Spleen (tissue), 11 donors: Measurements from ENCODE around the gene SRP68. TPM values are rescaled to one million over a fixed set of nuclear protein-coding genes. Genes with fewer than 3 reads are reported as not detected.

ENCODE experiments used
- DNase-seq: peaks from one replicate; pipeline ENCODE4 v3.0.0-alpha.2; 2020
- H3K27ac ChIP-seq, 8 donors: fragments of 200-600 bp; sonication (generic) in 7 of 8; 1 replicate in 4 of 8; 2 replicates in 4 of 8; pipeline versions ENCODE4 v1.5.0 to v1.8.0; 2016 to 2021; ENCODE audit warnings: inconsistent platforms in 4 of 8, mild to moderate bottlenecking in 4 of 8, moderate library complexity in 1 of 8
- H3K27me3 ChIP-seq, 7 donors: fragments of 200-600 bp; sonication (generic) in 6 of 7; replicated peaks in 1 of 7; 1 replicate in 4 of 7; 2 replicates in 3 of 7; pipeline versions ENCODE4 v1.5.0 to v1.8.0; 2016 to 2021; ENCODE audit warnings: inconsistent platforms in 3 of 7, mild to moderate bottlenecking in 1 of 7
- H3K36me3 ChIP-seq, 6 donors: fragments of 200-600 bp; sonication (generic) in 5 of 6; 1 replicate in 4 of 6; 2 replicates in 2 of 6; pipeline versions ENCODE4 v1.5.0 to v1.8.0; 2016 to 2021; ENCODE audit warnings: inconsistent platforms in 2 of 6
- H3K4me1 ChIP-seq, 6 donors: fragments of 200-600 bp; sonication (generic) in 5 of 6; 1 replicate in 3 of 6; 2 replicates in 3 of 6; pipeline versions ENCODE4 v1.5.0 to v1.8.0; 2016 to 2021; ENCODE audit warnings: inconsistent platforms in 3 of 6
- H3K4me3 ChIP-seq, 8 donors: fragments of 200-600 bp; sonication (generic) in 7 of 8; 1 replicate in 4 of 8; 2 replicates in 4 of 8; pipeline versions ENCODE4 v1.5.0 to v1.8.0; 2016 to 2021; ENCODE audit warnings: inconsistent platforms in 4 of 8, mild to moderate bottlenecking in 4 of 8, moderate library complexity in 2 of 8
- H3K9me3 ChIP-seq, 8 donors: fragments of 200-600 bp; sonication (generic) in 7 of 8; 1 replicate in 4 of 8; 2 replicates in 4 of 8; pipeline versions ENCODE4 v1.5.0 to v1.8.0; 2016 to 2021; ENCODE audit warnings: inconsistent platforms in 4 of 8
- CTCF ChIP-seq, 11 experiments: fragments of 200-600 bp in 7 of 11; fragments of 450-650 bp in 4 of 11; sonication (generic) in 4 of 11; IDR thresholded peaks in 8 of 11; conservative IDR thresholded peaks in 3 of 11; 1 replicate in 7 of 11; 2 replicates in 4 of 11; pipeline versions ENCODE4 v1.4.0 to v1.8.0; 2016 to 2021; ENCODE audit warnings: antibody characterized with exemption in 11 of 11, inconsistent platforms in 4 of 11, mild to moderate bottlenecking in 1 of 11
- POLR2A ChIP-seq, 3 donors: fragments of 450-650 bp; IDR thresholded peaks; one replicate each; pipeline ENCODE4 v1.5.1; 2017; ENCODE audit warnings: antibody characterized with exemption in 3 of 3, mild to moderate bottlenecking in 1 of 3
- POLR2AphosphoS5 ChIP-seq, 3 donors: sonication (generic); formaldehyde crosslinking; IDR thresholded peaks; one replicate each; pipeline ENCODE4 v1.5.1; 2017; ENCODE audit warnings: antibody characterized with exemption in 3 of 3
- WGBS, 5 donors: extraction: QIAGEN DNeasy Blood & Tissue Kit in 3 of 5; methylation state at CpG; one replicate each; pipeline versions ENCODE4 v1.1.5 to v1.1.7; 2013 to 2018; 5-methylcytosine and 5-hydroxymethylcytosine counted together
- intact Hi-C: fragments of 100-400 bp; cut with DNase I; formaldehyde crosslinking; loops from one replicate; pipeline ENCODE4 v1.15.0; 2023; ENCODE audit warnings: low total_unique reads
- polyA plus RNA-seq, 3 donors: library from polyadenylated mRNA; stranded (reverse); fragments of 200-250 nt; gene quantifications; one replicate each; pipeline ENCODE4 v1.2.1, GENCODE V29; 2013
- total RNA-seq, 7 donors: library from RNA; depleted of rRNA in 3 of 7; stranded (reverse); fragments of >200 nt in 3 of 7; fragmentation: NEBNext Ultra II Directional in 4 of 7; extraction: Animal tissue kit (Norgen Biotek cat#: 25700) in 4 of 7; gene quantifications; one replicate each; pipeline versions ENCODE4 v1.1.0 to v1.2.1, GENCODE V29; 2016 to 2021
- donor health status: healthy with polysubstance abuse.
- donor health status: DM: no; HTN: no; CAD: no; lungs with moderate emphysema.
- donor health status: DM: no; HTN: no; CAD: no.
- donor health status: Bipolar disorder and iron deficiency.
- donor health status: healthy.
- donor health status: DM: no; HTN: no; CAD: no.
- donor health status: DM: yes; HTN: yes; CAD: no.

The SRP68 gene
- total and polyA plus RNA-seq, 10 donors: 24.5 to 62.0 (median 49.4) TPM

GRCh38 chr17:76115138-76115754 is 42.9 kb upstream of the SRP68 start:
- peaks cover 0 to 6% (median 0%) of the 10 kb centered on the region in 7 donors for H3K27me3 ChIP-seq
- intact Hi-C loops: no loop called here
- DNase-seq: no peak
- no peaks in the 10 kb centered on the region for H3K4me1 ChIP-seq
- TF ChIP-seq POLR2AphosphoS5 (IDR thresholded peaks at IDR 0.05): no peak
- TF ChIP-seq CTCF (IDR thresholded peaks at IDR 0.05 in 8 of 11, conservative IDR thresholded peaks at IDR 0.05 in 3 of 11): no peak
- TF ChIP-seq POLR2A (IDR thresholded peaks at IDR 0.05): no peak
- no peak overlapping the region for H3K27ac ChIP-seq
- no peaks in the 10 kb centered on the region for H3K36me3 ChIP-seq
- no peak overlapping the region for H3K4me3 ChIP-seq
- WGBS, 5 donors: 87 to 95% (median 91%) methylated on average over 7 of the region's 7 CpGs
- H3K9me3 ChIP-seq: no peaks in the 10 kb centered on the region

GRCh38 chr17:76111956-76112355 is 39.6 kb upstream of the SRP68 start:
- no peak for DNase-seq
- Histone ChIP-seq H3K9me3 (no peaks in the 10 kb centered on the region), H3K36me3 (no peaks in the 10 kb centered on the region), H3K4me1 (peaks cover 0 to under 1% (median 0%) of the 10 kb centered on the region in 6 donors), H3K4me3 (no peak overlapping the region), H3K27me3 (peaks cover 0 to 6% (median 0%) of the 10 kb centered on the region in 7 donors), H3K27ac (no peak overlapping the region)
- TF ChIP-seq CTCF (IDR thresholded peaks at IDR 0.05 in 8 of 11, conservative IDR thresholded peaks at IDR 0.05 in 3 of 11) (no peak), POLR2AphosphoS5 (IDR thresholded peaks at IDR 0.05) (no peak), POLR2A (IDR thresholded peaks at IDR 0.05) (no peak)
- 70 to 84% (median 80%) methylated on average over 2 of the region's 2 CpGs for WGBS, 5 donors
- intact Hi-C loops: no loop called here

- Histone ChIP-seq H3K27me3 (peaks cover 0 to 6% (median 0%) of the 10 kb centered on the region in 7 donors), H3K9me3 (no peaks in the 10 kb centered on the region), H3K4me3 (no peak overlapping the region), H3K27ac (no peak overlapping the region), H3K4me1 (peaks cover 4 to 30% (median 15%) of the 10 kb centered on the region in 6 donors), H3K36me3 (no peaks in the 10 kb centered on the region)
- 69 to 79% (median 74%) methylated on average over 6 of the region's 6 CpGs for WGBS, 5 donors
- TF ChIP-seq POLR2A (IDR thresholded peaks at IDR 0.05) (no peak), POLR2AphosphoS5 (IDR thresholded peaks at IDR 0.05) (no peak), CTCF (IDR thresholded peaks at IDR 0.05 in 8 of 11, conservative IDR thresholded peaks at IDR 0.05 in 3 of 11) (peak in 4 of 11 experiments; percentile 12 to 28 (median 16))
- DNase-seq: no peak
- intact Hi-C loops: no loop called here
Measured at GRCh38 chr17:76107509-76107908, 35.2 kb upstream of the SRP68 start.

GRCh38 chr17:76106703-76107102 is 34.4 kb upstream of the SRP68 start:
- Histone ChIP-seq H3K27ac (no peak overlapping the region), H3K4me3 (no peak overlapping the region), H3K4me1 (peaks cover 10 to 38% (median 22%) of the 10 kb centered on the region in 6 donors), H3K9me3 (no peaks in the 10 kb centered on the region), H3K27me3 (peaks cover 0 to 5% (median 0%) of the 10 kb centered on the region in 7 donors), H3K36me3 (peaks cover 0 to 2% (median under 1%) of the 10 kb centered on the region in 6 donors)
- intact Hi-C loops: no loop called here
- TF ChIP-seq POLR2A (IDR thresholded peaks at IDR 0.05) (no peak), CTCF (IDR thresholded peaks at IDR 0.05 in 8 of 11, conservative IDR thresholded peaks at IDR 0.05 in 3 of 11) (no peak), POLR2AphosphoS5 (IDR thresholded peaks at IDR 0.05) (no peak)
- WGBS, 5 donors: 71 to 83% (median 76%) methylated on average over 3 of the region's 3 CpGs
- no peak for DNase-seq
